Adipocyte (in vitro differentiated cells): ENCODE results near the gene DOCK3.

ENCODE experiments used
- DNase-seq: peaks from one replicate; pipeline ENCODE4 v3.0.0-alpha.2; 2015; ENCODE audit warnings: low read depth
- H3K27me3 ChIP-seq: replicated peaks from 2 replicates; pipeline ENCODE4 v1.7.0; 2013; ENCODE audit warnings: mild to moderate bottlenecking, low read length, moderate library complexity; ENCODE audit not compliant: control insufficient read depth, insufficient read depth
- H3K36me3 ChIP-seq: 2 replicates; pipeline ENCODE4 v1.7.0; 2013; ENCODE audit warnings: low read length, mild to moderate bottlenecking, moderate library complexity; ENCODE audit not compliant: control insufficient read depth, insufficient read depth, severe bottlenecking
- H3K4me1 ChIP-seq: 2 replicates; pipeline ENCODE4 v1.7.0; 2013; ENCODE audit warnings: mild to moderate bottlenecking, low read length, moderate library complexity; ENCODE audit not compliant: control insufficient read depth, insufficient read depth
- H3K4me3 ChIP-seq: 2 replicates; pipeline ENCODE4 v1.7.0; 2013; ENCODE audit warnings: mild to moderate bottlenecking, low read length, moderate library complexity
- H3K9ac ChIP-seq: 2 replicates; pipeline ENCODE4 v1.7.0; 2013; ENCODE audit warnings: mild to moderate bottlenecking, low read length, moderate library complexity
- H3K9me3 ChIP-seq: 2 replicates; pipeline ENCODE4 v1.7.0; 2013; ENCODE audit warnings: mild to moderate bottlenecking, low read length, moderate library complexity; ENCODE audit not compliant: control insufficient read depth

The DOCK3 gene

GRCh38 chr3:50995085-50995824 is 320.5 kb downstream of the DOCK3 start:
- Histone ChIP-seq H3K9me3 (peaks cover 10% of the 10 kb centered on the region), H3K9ac (no peak overlapping the region), H3K36me3 (no peaks in the 10 kb centered on the region), H3K4me1 (no peaks in the 10 kb centered on the region), H3K4me3 (no peak overlapping the region), H3K27me3 (no peaks in the 10 kb centered on the region)
- no peak for DNase-seq

GRCh38 chr3:51002495-51002894 is 327.8 kb downstream of the DOCK3 start:
- Histone ChIP-seq H3K4me1 (no peaks in the 10 kb centered on the region), H3K4me3 (no peak overlapping the region), H3K36me3 (no peaks in the 10 kb centered on the region), H3K9me3 (no peaks in the 10 kb centered on the region), H3K9ac (no peak overlapping the region), H3K27me3 (no peaks in the 10 kb centered on the region)
- DNase-seq = no peak

GRCh38 chr3:51004235-51004634 is 329.5 kb downstream of the DOCK3 start:
- Histone ChIP-seq H3K4me3 (no peak overlapping the region), H3K27me3 (no peaks in the 10 kb centered on the region), H3K9ac (no peak overlapping the region), H3K9me3 (no peaks in the 10 kb centered on the region), H3K4me1 (no peaks in the 10 kb centered on the region), H3K36me3 (no peaks in the 10 kb centered on the region)
- no peak for DNase-seq

GRCh38 chr3:51024121-51024520 is 349.4 kb downstream of the DOCK3 start:
- H3K27me3 ChIP-seq = no peaks in the 10 kb centered on the region
- no peak overlapping the region for H3K9ac ChIP-seq
- no peaks in the 10 kb centered on the region for H3K36me3 ChIP-seq
- no peak for DNase-seq
- H3K9me3 ChIP-seq = peaks cover 6% of the 10 kb centered on the region
- H3K4me1 ChIP-seq = no peaks in the 10 kb centered on the region
- no peak overlapping the region for H3K4me3 ChIP-seq

- Histone ChIP-seq H3K4me3 (no peak overlapping the region), H3K9ac (no peak overlapping the region), H3K27me3 (no peaks in the 10 kb centered on the region), H3K9me3 (peaks cover 6% of the 10 kb centered on the region), H3K36me3 (no peaks in the 10 kb centered on the region), H3K4me1 (no peaks in the 10 kb centered on the region)
- no peak for DNase-seq
Observed at GRCh38 chr3:51024765-51025632, 350.3 kb downstream of the DOCK3 start.

- Histone ChIP-seq H3K9ac (no peak overlapping the region), H3K4me1 (peaks cover 9% of the 10 kb centered on the region), H3K9me3 (peaks cover 4% of the 10 kb centered on the region), H3K27me3 (no peaks in the 10 kb centered on the region), H3K36me3 (no peaks in the 10 kb centered on the region), H3K4me3 (no peak overlapping the region)
- DNase-seq = no peak
Observed at GRCh38 chr3:51031666-51032065, 356.9 kb downstream of the DOCK3 start.

GRCh38 chr3:51035630-51036029 is 360.9 kb downstream of the DOCK3 start:
- H3K36me3 ChIP-seq = no peaks in the 10 kb centered on the region
- H3K4me3 ChIP-seq = no peak overlapping the region
- H3K4me1 ChIP-seq = peaks cover 9% of the 10 kb centered on the region
- no peak overlapping the region for H3K9ac ChIP-seq
- no peaks in the 10 kb centered on the region for H3K27me3 ChIP-seq
- no peak for DNase-seq
- peaks cover 4% of the 10 kb centered on the region for H3K9me3 ChIP-seq

- no peak overlapping the region for H3K4me3 ChIP-seq
- H3K36me3 ChIP-seq = no peaks in the 10 kb centered on the region
- no peak overlapping the region for H3K9ac ChIP-seq
- no peak for DNase-seq
- H3K4me1 ChIP-seq = peaks cover 4% of the 10 kb centered on the region
- H3K9me3 ChIP-seq = no peaks in the 10 kb centered on the region
- no peaks in the 10 kb centered on the region for H3K27me3 ChIP-seq
Observed at GRCh38 chr3:51044982-51045381, 370.3 kb downstream of the DOCK3 start.

- no peaks in the 10 kb centered on the region for H3K36me3 ChIP-seq
- no peaks in the 10 kb centered on the region for H3K9me3 ChIP-seq
- H3K27me3 ChIP-seq = no peaks in the 10 kb centered on the region
- DNase-seq = no peak
- H3K9ac ChIP-seq = no peak overlapping the region
- no peak overlapping the region for H3K4me3 ChIP-seq
- peaks cover 10% of the 10 kb centered on the region for H3K4me1 ChIP-seq
Observed at GRCh38 chr3:51052562-51052961, 377.8 kb downstream of the DOCK3 start.

GRCh38 chr3:51057121-51057520 is 382.4 kb downstream of the DOCK3 start:
- Histone ChIP-seq H3K36me3 (no peaks in the 10 kb centered on the region), H3K9me3 (no peaks in the 10 kb centered on the region), H3K4me3 (no peak overlapping the region), H3K9ac (no peak overlapping the region), H3K27me3 (no peaks in the 10 kb centered on the region), H3K4me1 (peaks cover 20% of the 10 kb centered on the region)
- no peak for DNase-seq

- Histone ChIP-seq H3K4me3 (no peak overlapping the region), H3K36me3 (no peaks in the 10 kb centered on the region), H3K9ac (no peak overlapping the region), H3K9me3 (no peaks in the 10 kb centered on the region), H3K4me1 (peaks cover 5% of the 10 kb centered on the region), H3K27me3 (no peaks in the 10 kb centered on the region)
- DNase-seq = no peak
Observed at GRCh38 chr3:51063053-51063452, 388.3 kb downstream of the DOCK3 start.
